A673 (cell line): Measurements from ENCODE around the gene LYZL6.

ENCODE experiments used
- CTCF ChIP-seq: fragments of 300-800, 200-600 bp; sonication (generic); conservative IDR thresholded peaks from 2 replicates; pipeline ENCODE4 v1.5.1; 2017; ENCODE audit warnings: low read depth, mild to moderate bottlenecking, antibody characterized with exemption, low read length, moderate library complexity, mixed read lengths
- EZH2 ChIP-seq: fragments of 200-600 bp; sonication (generic); IDR thresholded peaks from 2 replicates; pipeline ENCODE4 v1.6.1; 2017; ENCODE audit warnings: borderline replicate concordance, low read depth, mild to moderate bottlenecking, mixed read lengths, antibody characterized with exemption, low read length; ENCODE audit not compliant: poor library complexity, severe bottlenecking

DNA sequence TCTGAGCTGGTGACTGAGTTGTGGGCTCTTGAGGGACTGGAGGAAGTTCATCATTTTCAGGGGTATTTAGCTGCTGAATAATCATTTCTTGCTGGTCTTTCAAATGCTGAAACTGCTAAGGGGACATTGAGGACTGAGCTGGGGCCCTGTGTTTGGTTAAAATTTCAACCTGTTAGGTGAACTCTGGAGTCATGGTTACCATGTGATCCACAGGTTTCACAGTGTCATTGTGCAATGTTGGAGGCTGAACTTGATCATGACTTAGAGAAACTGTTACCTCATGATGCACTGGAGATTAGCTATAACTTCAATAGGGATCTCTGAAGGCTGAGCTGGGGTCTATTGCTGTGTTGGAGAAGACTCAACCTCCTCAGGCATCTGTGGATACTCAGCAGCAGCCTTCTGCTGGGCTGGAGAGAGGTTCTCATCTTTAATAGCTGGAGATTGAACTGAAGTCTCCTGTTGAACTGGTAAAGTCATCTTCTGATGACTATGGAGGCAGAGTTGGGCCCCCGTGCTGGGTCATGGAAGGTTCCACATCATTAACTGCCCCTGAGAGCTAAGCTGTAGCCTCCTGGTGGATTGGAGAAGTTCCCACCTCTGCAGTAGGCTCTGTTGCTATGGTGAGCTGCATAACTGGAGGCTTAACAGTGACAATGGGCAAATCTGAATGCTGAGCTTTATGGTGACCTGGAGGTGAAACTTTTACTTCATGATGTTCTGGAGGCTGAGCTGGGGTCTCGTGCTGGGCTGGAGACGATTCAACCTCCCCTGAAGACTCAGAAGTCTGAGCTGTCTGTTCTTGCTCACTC, 28.2 kb downstream of the LYZL6 start:
- no peak for TF ChIP-seq CTCF
- no peak for TF ChIP-seq EZH2
